H1 (cell line): ENCODE measurements around the gene RRM2.

Experiments used
- CBX8 ChIP-seq: fragments of 300-800, 300-1000 bp; sonication (generic); IDR thresholded peaks from 2 replicates; pipeline ENCODE4 v1.7.1; 2016; ENCODE audit warnings: low read depth, low read length, borderline replicate concordance
- CEBPB ChIP-seq: IDR thresholded peaks from 2 replicates; pipeline ENCODE4 v1.6.1; 2012; ENCODE audit warnings: low read depth, low read length
- CTBP2 ChIP-seq: IDR thresholded peaks from 2 replicates; pipeline ENCODE4 v1.7.0; 2011; ENCODE audit warnings: borderline replicate concordance, mild to moderate bottlenecking, moderate library complexity, mixed read lengths, low read length; ENCODE audit not compliant: insufficient read depth, insufficient read length
- EZH2 ChIP-seq: fragments of 200-600 bp; sonication (generic); IDR thresholded peaks from 2 replicates; pipeline ENCODE4 v1.7.1; 2012; ENCODE audit warnings: low read depth, mild to moderate bottlenecking, moderate library complexity, low read length, inconsistent platforms; ENCODE audit not compliant: severe bottlenecking
- MAFK ChIP-seq: IDR thresholded peaks from 2 replicates; pipeline ENCODE4 v1.6.1; 2012; ENCODE audit warnings: low read depth, mild to moderate bottlenecking, improper control_type of control experiment, low read length
- MAX ChIP-seq: IDR thresholded peaks from 2 replicates; pipeline ENCODE4 v1.6.1; 2012; ENCODE audit warnings: inconsistent platforms
- POLR2AphosphoS5 ChIP-seq: IDR thresholded peaks from 2 replicates; pipeline ENCODE4 v1.6.1; 2011; ENCODE audit warnings: low read depth, low read length
- TCF12 ChIP-seq: IDR thresholded peaks from 2 replicates; pipeline ENCODE4 v1.6.1; 2011; ENCODE audit warnings: low read depth, mild to moderate bottlenecking, low read length
- ZNF274 ChIP-seq: IDR thresholded peaks from 2 replicates; pipeline ENCODE4 v1.7.0; 2012; ENCODE audit warnings: low read length, borderline replicate concordance; ENCODE audit errors: extremely low read depth
- TF ChIP-seq, protein P1 (sequence below), 3 experiments: IDR thresholded peaks; 1 replicate in 2 of 3; 2 replicates in 1 of 3; pipeline versions ENCODE4 v1.5.1 to v1.6.1; 2011; ENCODE audit warnings: low read length in 3 of 3, mild to moderate bottlenecking in 3 of 3, inconsistent platforms in 2 of 3, low read depth in 1 of 3, moderate library complexity in 1 of 3; ENCODE audit not compliant: insufficient read depth in 1 of 3; ENCODE audit errors: control extremely low read depth in 1 of 3

- TF ChIP-seq MAX (no peak), TCF12 (no peak), MAFK (no peak), CBX8 (no peak), POLR2AphosphoS5 (no peak), EZH2 (no peak), CEBPB (no peak), CTBP2 (no peak), ZNF274 (no peak)
- TF ChIP-seq, protein P1, sequence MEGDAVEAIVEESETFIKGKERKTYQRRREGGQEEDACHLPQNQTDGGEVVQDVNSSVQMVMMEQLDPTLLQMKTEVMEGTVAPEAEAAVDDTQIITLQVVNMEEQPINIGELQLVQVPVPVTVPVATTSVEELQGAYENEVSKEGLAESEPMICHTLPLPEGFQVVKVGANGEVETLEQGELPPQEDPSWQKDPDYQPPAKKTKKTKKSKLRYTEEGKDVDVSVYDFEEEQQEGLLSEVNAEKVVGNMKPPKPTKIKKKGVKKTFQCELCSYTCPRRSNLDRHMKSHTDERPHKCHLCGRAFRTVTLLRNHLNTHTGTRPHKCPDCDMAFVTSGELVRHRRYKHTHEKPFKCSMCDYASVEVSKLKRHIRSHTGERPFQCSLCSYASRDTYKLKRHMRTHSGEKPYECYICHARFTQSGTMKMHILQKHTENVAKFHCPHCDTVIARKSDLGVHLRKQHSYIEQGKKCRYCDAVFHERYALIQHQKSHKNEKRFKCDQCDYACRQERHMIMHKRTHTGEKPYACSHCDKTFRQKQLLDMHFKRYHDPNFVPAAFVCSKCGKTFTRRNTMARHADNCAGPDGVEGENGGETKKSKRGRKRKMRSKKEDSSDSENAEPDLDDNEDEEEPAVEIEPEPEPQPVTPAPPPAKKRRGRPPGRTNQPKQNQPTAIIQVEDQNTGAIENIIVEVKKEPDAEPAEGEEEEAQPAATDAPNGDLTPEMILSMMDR (IDR thresholded peaks at IDR 0.05; ENCODE audit: control extremely low read depth in 1 of 3, insufficient read depth in 1 of 3, low read depth in 1 of 3, low read length in 3 of 3): no peak
Observed at GRCh38 chr2:10173258-10174005, 50.9 kb downstream of the RRM2 start.
